Prostate gland (tissue), 2 donors: ENCODE results near the gene GTF2A2. TPM values are rescaled to one million over a fixed set of nuclear protein-coding genes. Genes with fewer than 3 reads are reported as not detected.

Experiments used
- DNase-seq: peaks from one replicate; pipeline ENCODE4 v3.0.0-alpha.2; 2019; ENCODE audit warnings: low spot score
- H3K27ac ChIP-seq, 2 donors: fragments of 200-600 bp; sonication (generic); 2 replicates each; pipeline ENCODE4 v1.5.1; 2017 to 2019
- H3K27me3 ChIP-seq: fragments of 200-600 bp; sonication (generic); replicated peaks from 2 replicates; pipeline ENCODE4 v1.5.1; 2019; ENCODE audit not compliant: insufficient read depth
- H3K36me3 ChIP-seq, 2 donors: fragments of 200-600 bp; sonication (generic); 1 replicate in 1 of 2; 2 replicates in 1 of 2; pipeline versions ENCODE4 v1.5.1 to v1.8.1; 2017 to 2019
- H3K4me1 ChIP-seq: fragments of 200-600 bp; sonication (generic); replicated peaks from 2 replicates; pipeline ENCODE4 v1.5.1; 2019
- H3K4me3 ChIP-seq, 2 donors: fragments of 200-600 bp; sonication (generic); 2 replicates each; pipeline ENCODE4 v1.5.1; 2017 to 2019
- H3K9me3 ChIP-seq: fragments of 200-600 bp; sonication (generic); 2 replicates; pipeline ENCODE4 v1.5.1; 2017
- POLR2A ChIP-seq: fragments of 450-650 bp; IDR thresholded peaks from one replicate; pipeline ENCODE4 v1.6.1; 2016; ENCODE audit warnings: antibody characterized with exemption, mild to moderate bottlenecking
- POLR2AphosphoS5 ChIP-seq: sonication (generic); formaldehyde crosslinking; IDR thresholded peaks from one replicate; pipeline ENCODE4 v1.6.1; 2017; ENCODE audit warnings: antibody characterized with exemption
- WGBS: methylation state at CpG from one replicate; pipeline ENCODE4 v1.1.5; 2018; 5-methylcytosine and 5-hydroxymethylcytosine counted together
- intact Hi-C: fragments of 100-400 bp; cut with DNase I; formaldehyde crosslinking; loops from one replicate; pipeline ENCODE4 v1.14.2; 2022
- total RNA-seq, 2 donors: library from RNA; depleted of rRNA; stranded (reverse); fragments of >200 nt; gene quantifications; one replicate each; pipeline ENCODE4 v1.1.0, GENCODE V29; 2016
- TF ChIP-seq, protein P1 (sequence below), 4 experiments: fragments of 200-600 bp in 2 of 4; fragments of 450-650 bp in 2 of 4; sonication (generic) in 2 of 4; IDR thresholded peaks; 1 replicate in 3 of 4; 2 replicates in 1 of 4; pipeline ENCODE4 v1.5.1; 2016 to 2019; ENCODE audit warnings: antibody characterized with exemption in 4 of 4, mild to moderate bottlenecking in 2 of 4, moderate library complexity in 2 of 4

GTF2A2 gene
- total RNA-seq, 2 donors from 2014 or later = 34.2 to 47.4 TPM

DNA sequence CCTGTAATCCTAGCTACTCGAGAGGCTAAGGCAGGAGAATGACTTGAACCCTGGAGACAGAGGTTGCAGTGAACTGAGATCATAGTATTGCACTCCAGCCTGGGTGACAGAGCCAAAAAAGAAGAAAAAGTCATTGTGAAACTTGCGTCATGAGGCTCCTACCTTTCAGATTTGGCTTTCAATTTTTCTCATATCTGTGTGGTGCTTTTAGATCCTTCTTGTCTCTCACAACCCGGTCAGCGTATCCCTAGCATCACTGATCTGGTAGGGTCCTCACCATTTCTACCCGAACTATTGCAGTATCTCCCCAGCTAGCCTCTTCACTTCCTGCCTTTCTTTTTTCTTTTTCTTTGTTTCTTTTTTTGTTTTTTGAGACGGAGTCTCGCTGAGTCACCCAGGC is 67.3 kb downstream of the GTF2A2 start:
- 89% methylated on average over 7 of the region's 7 CpGs for WGBS
- intact Hi-C loops = no loop called here
- no peaks in the 10 kb centered on the region for H3K9me3 ChIP-seq
- TF ChIP-seq POLR2A (no peak), POLR2AphosphoS5 (no peak)
- TF ChIP-seq, protein P1, sequence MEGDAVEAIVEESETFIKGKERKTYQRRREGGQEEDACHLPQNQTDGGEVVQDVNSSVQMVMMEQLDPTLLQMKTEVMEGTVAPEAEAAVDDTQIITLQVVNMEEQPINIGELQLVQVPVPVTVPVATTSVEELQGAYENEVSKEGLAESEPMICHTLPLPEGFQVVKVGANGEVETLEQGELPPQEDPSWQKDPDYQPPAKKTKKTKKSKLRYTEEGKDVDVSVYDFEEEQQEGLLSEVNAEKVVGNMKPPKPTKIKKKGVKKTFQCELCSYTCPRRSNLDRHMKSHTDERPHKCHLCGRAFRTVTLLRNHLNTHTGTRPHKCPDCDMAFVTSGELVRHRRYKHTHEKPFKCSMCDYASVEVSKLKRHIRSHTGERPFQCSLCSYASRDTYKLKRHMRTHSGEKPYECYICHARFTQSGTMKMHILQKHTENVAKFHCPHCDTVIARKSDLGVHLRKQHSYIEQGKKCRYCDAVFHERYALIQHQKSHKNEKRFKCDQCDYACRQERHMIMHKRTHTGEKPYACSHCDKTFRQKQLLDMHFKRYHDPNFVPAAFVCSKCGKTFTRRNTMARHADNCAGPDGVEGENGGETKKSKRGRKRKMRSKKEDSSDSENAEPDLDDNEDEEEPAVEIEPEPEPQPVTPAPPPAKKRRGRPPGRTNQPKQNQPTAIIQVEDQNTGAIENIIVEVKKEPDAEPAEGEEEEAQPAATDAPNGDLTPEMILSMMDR (IDR thresholded peaks at IDR 0.05) = no peak
- H3K27me3 ChIP-seq = no peaks in the 10 kb centered on the region
- H3K4me3 ChIP-seq = no peak overlapping the region
- H3K27ac ChIP-seq = no peak overlapping the region
- no peaks in the 10 kb centered on the region for H3K4me1 ChIP-seq
- no peak for DNase-seq
- H3K36me3 ChIP-seq = no peaks in the 10 kb centered on the region

Other genes starting within 250 kb of the GTF2A2 start
- gene FAM81A, start 219.3 kb downstream of the GTF2A2 start, total RNA-seq = 10 to 100 TPM in 1 of 2 donors, 1 to 10 TPM in 1; 1.8 to 10.6 TPM
- gene GCNT3, start 45.7 kb downstream of the GTF2A2 start, total RNA-seq = 1 to 10 TPM; 1.5 to 1.6 TPM
- 100 to 1,000 TPM in 1 of 2 donors, 10 to 100 TPM in 1; 76.6 to 124 TPM for gene BNIP2, start 31.8 kb upstream of the GTF2A2 start, total RNA-seq